ENCODE data around the gene LDAH. TPM values are rescaled to one million over a fixed set of nuclear protein-coding genes. Genes with fewer than 3 reads are reported as not detected.

LDAH gene
- total RNA-seq, 1 donor from 2014 or later: 24.9 TPM

DNA sequence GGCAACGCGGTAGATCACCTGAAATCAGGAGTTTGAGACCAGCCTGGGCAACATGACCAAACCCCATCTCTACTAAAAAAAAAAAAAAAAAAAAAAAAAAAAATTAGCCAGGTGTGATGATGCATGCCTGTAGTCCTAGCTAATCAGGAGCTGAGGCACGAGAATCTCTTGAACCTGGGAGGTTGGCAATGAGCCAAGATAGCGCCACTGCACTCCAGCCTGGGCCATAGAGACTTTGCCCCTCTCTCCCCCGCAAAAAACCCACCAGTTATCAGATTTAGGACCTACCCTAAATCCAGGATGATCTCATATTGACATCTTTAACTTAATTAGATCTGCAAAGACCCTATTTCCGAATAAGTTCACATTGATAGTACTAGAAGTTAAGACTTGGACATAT is 29.2 kb upstream of the LDAH start:
- Histone ChIP-seq H3K27me3 (ENCODE audit: control insufficient read depth, insufficient read depth, low read length) (no peaks in the 10 kb centered on the region), H3K36me3 (ENCODE audit: control insufficient read depth, insufficient read depth, low read length) (no peaks in the 10 kb centered on the region), H3K4me3 (ENCODE audit: low read depth, low read length) (no peak overlapping the region)
- no peak for DNase-seq (ENCODE audit: low read depth)
- TF ChIP-seq CTCF (IDR thresholded peaks at IDR 0.05; ENCODE audit: insufficient read depth, low read length, poor library complexity, severe bottlenecking): no peak

DNA sequence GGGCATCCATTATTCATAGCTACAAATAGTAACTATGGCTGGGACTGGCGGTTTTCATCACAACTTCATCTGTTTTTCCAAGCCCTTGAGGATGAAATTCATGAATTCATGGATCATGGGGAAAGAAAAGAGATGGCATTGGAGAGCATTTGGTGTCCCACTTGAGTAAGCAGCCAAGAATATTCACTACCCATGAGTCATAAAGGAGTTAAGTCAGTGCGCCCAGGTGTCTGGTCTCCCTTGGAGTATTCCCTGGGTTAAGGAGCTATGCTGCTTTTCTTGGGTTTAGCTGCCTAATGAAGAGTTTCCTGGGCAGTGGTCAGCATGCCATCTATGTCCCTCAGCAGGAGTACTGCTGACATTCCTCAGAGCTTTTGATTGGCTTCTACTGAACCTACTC is 21.3 kb upstream of the LDAH start:
- H3K4me3 ChIP-seq (ENCODE audit: low read depth, low read length): no peak overlapping the region
- no peak for TF ChIP-seq CTCF (IDR thresholded peaks at IDR 0.05; ENCODE audit: insufficient read depth, low read length, poor library complexity, severe bottlenecking)
- H3K36me3 ChIP-seq (ENCODE audit: control insufficient read depth, insufficient read depth, low read length): no peaks in the 10 kb centered on the region
- no peak for DNase-seq (ENCODE audit: low read depth)
- no peaks in the 10 kb centered on the region for H3K27me3 ChIP-seq (ENCODE audit: control insufficient read depth, insufficient read depth, low read length)

DNA sequence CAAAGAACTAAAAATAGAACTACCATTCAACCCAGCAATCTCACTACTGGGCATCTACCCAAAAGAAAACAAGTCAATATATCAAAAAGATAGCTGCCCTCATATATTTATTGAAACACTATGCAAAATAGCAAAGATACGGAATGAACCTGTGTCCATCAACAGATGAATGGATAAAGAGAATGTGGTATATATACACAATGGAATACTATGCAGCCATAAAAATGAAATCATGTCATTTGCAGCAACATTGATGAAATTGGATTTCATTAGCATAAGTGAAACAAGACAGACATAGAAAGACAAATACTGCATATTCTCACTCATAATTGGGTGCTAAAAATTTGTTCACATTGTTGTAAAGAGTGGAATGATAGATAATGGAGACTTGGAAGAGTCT is 16.2 kb upstream of the LDAH start:
- no peak for DNase-seq (ENCODE audit: low read depth)
- no peaks in the 10 kb centered on the region for H3K36me3 ChIP-seq (ENCODE audit: control insufficient read depth, insufficient read depth, low read length)
- no peak for TF ChIP-seq CTCF (IDR thresholded peaks at IDR 0.05; ENCODE audit: insufficient read depth, low read length, poor library complexity, severe bottlenecking)

DNA sequence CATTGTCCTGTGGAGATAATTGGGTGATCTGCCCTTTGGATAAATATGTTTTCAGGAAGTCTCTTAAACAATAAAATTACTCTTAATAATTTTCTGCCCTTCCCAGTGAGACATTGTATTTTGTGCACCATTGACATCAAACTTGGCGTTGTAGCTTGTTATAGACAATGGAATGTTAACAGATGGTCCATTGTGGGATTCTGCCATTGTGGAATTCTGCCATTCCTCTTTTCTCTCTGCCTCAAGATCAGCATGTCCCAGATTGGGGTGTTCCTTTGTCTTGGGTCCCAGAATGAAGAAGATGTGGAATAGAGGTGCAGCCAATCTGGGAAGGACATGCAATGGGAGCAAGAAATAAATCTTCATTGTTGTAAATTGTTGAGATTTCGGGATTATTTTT is 15.1 kb upstream of the LDAH start:
- no peak for TF ChIP-seq CTCF (IDR thresholded peaks at IDR 0.05; ENCODE audit: insufficient read depth, low read length, poor library complexity, severe bottlenecking)
- no peak overlapping the region for H3K4me3 ChIP-seq (ENCODE audit: low read depth, low read length)
- no peaks in the 10 kb centered on the region for H3K36me3 ChIP-seq (ENCODE audit: control insufficient read depth, insufficient read depth, low read length)

More for the DNA sequence above, 16.2 kb upstream of the LDAH start:
- no peaks in the 10 kb centered on the region for H3K27me3 ChIP-seq (ENCODE audit: control insufficient read depth, insufficient read depth, low read length)
- no peak overlapping the region for H3K4me3 ChIP-seq (ENCODE audit: low read depth, low read length)

GRCh38 chr2:20836521-20836920 is 13.6 kb upstream of the LDAH start:
- Histone ChIP-seq H3K27me3 (ENCODE audit: control insufficient read depth, insufficient read depth, low read length) (peaks cover 1% of the 10 kb centered on the region), H3K4me3 (ENCODE audit: low read depth, low read length) (no peak overlapping the region), H3K36me3 (ENCODE audit: control insufficient read depth, insufficient read depth, low read length) (no peaks in the 10 kb centered on the region)
- TF ChIP-seq CTCF (IDR thresholded peaks at IDR 0.05; ENCODE audit: insufficient read depth, low read length, poor library complexity, severe bottlenecking): no peak
- no peak for DNase-seq (ENCODE audit: low read depth)

More for the DNA sequence above, 15.1 kb upstream of the LDAH start:
- H3K27me3 ChIP-seq (ENCODE audit: control insufficient read depth, insufficient read depth, low read length): no peaks in the 10 kb centered on the region
- DNase-seq (ENCODE audit: low read depth): no peak

DNA sequence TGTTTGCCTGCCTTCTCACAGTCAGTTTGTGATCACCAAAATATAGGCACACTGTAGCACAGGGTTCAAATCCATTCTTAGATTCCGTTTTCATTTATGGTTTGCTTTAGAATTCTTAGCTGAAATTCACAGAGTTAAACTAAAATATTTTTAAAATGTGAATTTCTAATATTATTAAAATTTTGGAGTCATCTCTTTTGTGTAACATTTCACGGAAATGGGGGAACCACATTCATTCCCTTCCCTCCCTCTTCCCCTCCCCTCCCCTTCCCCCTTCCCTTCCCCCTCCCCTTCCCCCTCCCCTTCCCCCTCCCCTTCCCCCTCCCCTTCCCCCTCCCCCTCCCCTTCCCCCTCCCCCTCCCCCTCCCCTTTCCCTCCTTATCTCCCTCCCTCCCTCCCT is 11.4 kb upstream of the LDAH start:
- no peak overlapping the region for H3K4me3 ChIP-seq (ENCODE audit: low read depth, low read length)
- TF ChIP-seq CTCF (IDR thresholded peaks at IDR 0.05; ENCODE audit: insufficient read depth, low read length, poor library complexity, severe bottlenecking): no peak
- no peak for DNase-seq (ENCODE audit: low read depth)
- H3K27me3 ChIP-seq (ENCODE audit: control insufficient read depth, insufficient read depth, low read length): peaks cover 2% of the 10 kb centered on the region
- no peaks in the 10 kb centered on the region for H3K36me3 ChIP-seq (ENCODE audit: control insufficient read depth, insufficient read depth, low read length)
